HG02763 (cell line): Measurements from ENCODE around the gene PIK3C2G.

ENCODE experiments used
- ATAC-seq: cut with Tn5 transposase; IDR thresholded peaks from one replicate; pipeline ENCODE4 v1.9.1; 2021; ENCODE audit warnings: mild to moderate bottlenecking, moderate library complexity; ENCODE audit not compliant: unreplicated experiment

The PIK3C2G gene

GRCh38 chr12:18549598-18549997 is 288.3 kb downstream of the PIK3C2G start:
- ATAC-seq = no peak

GRCh38 chr12:18551106-18551505 is 289.8 kb downstream of the PIK3C2G start:
- no peak for ATAC-seq

GRCh38 chr12:18551701-18552100 is 290.4 kb downstream of the PIK3C2G start:
- no peak for ATAC-seq

- ATAC-seq = no peak
These were observed 291.5 kb downstream of the PIK3C2G start for GRCh38 chr12:18552829-18553228.

- no peak for ATAC-seq
These were observed 294.8 kb downstream of the PIK3C2G start for GRCh38 chr12:18556161-18556560.

GRCh38 chr12:18559242-18559641 is 297.9 kb downstream of the PIK3C2G start:
- no peak for ATAC-seq

GRCh38 chr12:18562531-18562930 is 301.2 kb downstream of the PIK3C2G start:
- ATAC-seq = no peak

- no peak for ATAC-seq
These were observed 303.0 kb downstream of the PIK3C2G start for GRCh38 chr12:18564306-18564705.

- ATAC-seq = no peak
These were observed 306.5 kb downstream of the PIK3C2G start for GRCh38 chr12:18567787-18568186.

GRCh38 chr12:18570543-18570942 is 309.2 kb downstream of the PIK3C2G start:
- no peak for ATAC-seq

- ATAC-seq = no peak
These were observed 314.8 kb downstream of the PIK3C2G start for GRCh38 chr12:18576104-18576626.

- no peak for ATAC-seq
These were observed 315.3 kb downstream of the PIK3C2G start for GRCh38 chr12:18576648-18577047.

GRCh38 chr12:18578191-18578590 is 316.9 kb downstream of the PIK3C2G start:
- no peak for ATAC-seq

GRCh38 chr12:18580291-18580690 is 319.0 kb downstream of the PIK3C2G start:
- no peak for ATAC-seq

GRCh38 chr12:18580706-18581105 is 319.4 kb downstream of the PIK3C2G start:
- no peak for ATAC-seq

- no peak for ATAC-seq
These were observed 320.1 kb downstream of the PIK3C2G start for GRCh38 chr12:18581232-18581962.

- no peak for ATAC-seq
These were observed 322.3 kb downstream of the PIK3C2G start for GRCh38 chr12:18583655-18584054.

- no peak for ATAC-seq
These were observed 325.3 kb downstream of the PIK3C2G start for GRCh38 chr12:18586581-18586980.

- no peak for ATAC-seq
These were observed 328.0 kb downstream of the PIK3C2G start for GRCh38 chr12:18589316-18589715.

- ATAC-seq = no peak
These were observed 330.2 kb downstream of the PIK3C2G start for GRCh38 chr12:18591473-18591872.

GRCh38 chr12:18595412-18595811 is 334.1 kb downstream of the PIK3C2G start:
- no peak for ATAC-seq

- ATAC-seq = no peak
These were observed 340.6 kb downstream of the PIK3C2G start for GRCh38 chr12:18601962-18602361.

- ATAC-seq = no peak
These were observed 351.7 kb downstream of the PIK3C2G start for GRCh38 chr12:18612971-18613370.
